GM23338 (cell line): ENCODE data around the gene ZC3H14. TPM values are rescaled to one million over a fixed set of nuclear protein-coding genes. Genes with fewer than 3 reads are reported as not detected.

Experiments
- ATAC-seq: fragments of 200-7000 bp; cut with Tn5 transposase; 3 replicates; pipeline ENCODE4 v1.9.1; 2020
- DNase-seq: peaks from one replicate; pipeline ENCODE4 v3.0.0-alpha.2; 2015; ENCODE audit warnings: low spot score
- H2AFZ ChIP-seq: fragments of 200-600 bp; sonication (generic); 2 replicates; pipeline ENCODE4 v1.8.0; 2016; ENCODE audit warnings: antibody characterized with exemption, mild to moderate bottlenecking, moderate library complexity
- H3F3A ChIP-seq: fragments of 200-600 bp; sonication (generic); replicated peaks from 2 replicates; pipeline ENCODE4 v1.8.0; 2017; ENCODE audit warnings: antibody characterized with exemption, mixed run types, low read depth
- H3K27ac ChIP-seq: fragments of 200-600 bp; sonication (generic); 2 replicates; pipeline ENCODE4 v1.6.1; 2016; ENCODE audit warnings: low read depth
- H3K27me3 ChIP-seq: fragments of 200-600 bp; sonication (generic); 2 replicates; pipeline ENCODE4 v1.8.0; 2016; ENCODE audit warnings: mild to moderate bottlenecking, mixed run types, moderate library complexity; ENCODE audit not compliant: insufficient read depth
- H3K36me3 ChIP-seq: fragments of 200-600 bp; sonication (generic); 2 replicates; pipeline ENCODE4 v1.8.0; 2016; ENCODE audit warnings: mild to moderate bottlenecking; ENCODE audit not compliant: insufficient read depth
- H3K4me1 ChIP-seq: fragments of 200-600 bp; sonication (generic); 2 replicates; pipeline ENCODE4 v1.8.0; 2016; ENCODE audit warnings: mild to moderate bottlenecking, moderate library complexity; ENCODE audit not compliant: insufficient read depth
- H3K4me2 ChIP-seq: fragments of 200-600 bp; sonication (generic); 2 replicates; pipeline ENCODE4 v1.7.1; 2017; ENCODE audit warnings: mixed run types
- H3K4me3 ChIP-seq: fragments of 200-600 bp; sonication (generic); 2 replicates; pipeline ENCODE4 v1.6.1; 2016; ENCODE audit warnings: mixed run types
- H3K79me2 ChIP-seq: fragments of 200-600 bp; sonication (generic); replicated peaks from 2 replicates; pipeline ENCODE4 v1.8.0; 2017; ENCODE audit warnings: mild to moderate bottlenecking; ENCODE audit not compliant: insufficient read depth
- H3K9me2 ChIP-seq: fragments of 200-600 bp; sonication (generic); 2 replicates; pipeline ENCODE4 v1.8.0; 2017; ENCODE audit not compliant: insufficient read depth
- H4K20me1 ChIP-seq: fragments of 200-600 bp; sonication (generic); replicated peaks from 2 replicates; pipeline ENCODE4 v1.8.0; 2017; ENCODE audit warnings: mild to moderate bottlenecking; ENCODE audit not compliant: insufficient read depth
- H3K27ac Mint-ChIP-seq: 2 replicates; pipeline ENCODE4 v1.8.0; 2020; ENCODE audit warnings: inconsistent platforms, mild to moderate bottlenecking, moderate library complexity, mixed read lengths
- H3K27me3 Mint-ChIP-seq: 3 replicates; pipeline ENCODE4 v1.8.0; 2022; ENCODE audit warnings: low read depth, mild to moderate bottlenecking, moderate library complexity, mixed read lengths, inconsistent platforms; ENCODE audit not compliant: insufficient read depth, poor library complexity
- H3K36me3 Mint-ChIP-seq: 3 replicates; pipeline ENCODE4 v1.8.0; 2021; ENCODE audit warnings: low read depth, mild to moderate bottlenecking, inconsistent platforms, moderate library complexity, mixed read lengths
- H3K4me1 Mint-ChIP-seq: 3 replicates; pipeline ENCODE4 v1.8.0; 2020; ENCODE audit warnings: mild to moderate bottlenecking, inconsistent platforms, mixed read lengths
- H3K4me3 Mint-ChIP-seq: 3 replicates; pipeline ENCODE4 v1.8.0; 2021; ENCODE audit warnings: moderate library complexity, mild to moderate bottlenecking, inconsistent platforms, mixed read lengths
- H3K9me3 Mint-ChIP-seq: 3 replicates; pipeline ENCODE4 v1.8.0; 2020; ENCODE audit warnings: moderate library complexity, mild to moderate bottlenecking, inconsistent platforms, mixed read lengths
- CREB1 ChIP-seq: fragments of 250-450 bp; sonication (Bioruptor Pico); IDR thresholded peaks from 2 replicates; pipeline ENCODE4 v1.5.0; 2020; ENCODE audit warnings: low read depth, mild to moderate bottlenecking, moderate library complexity
- EZH2 ChIP-seq: fragments of 200-600 bp; sonication (generic); IDR thresholded peaks from one replicate; pipeline ENCODE4 v1.8.0; 2017; ENCODE audit warnings: antibody characterized with exemption, mild to moderate bottlenecking, low read depth; ENCODE audit not compliant: unreplicated experiment
- EZH2phosphoT487 ChIP-seq: fragments of 200-600 bp; sonication (generic); IDR thresholded peaks from one replicate; pipeline ENCODE4 v1.8.1; 2018; ENCODE audit warnings: antibody characterized with exemption; ENCODE audit not compliant: unreplicated experiment
- JUNB ChIP-seq: IDR thresholded peaks from one replicate; pipeline ENCODE4 v1.6.1; 2016; ENCODE audit warnings: antibody characterized with exemption; ENCODE audit not compliant: unreplicated experiment
- NANOG ChIP-seq: IDR thresholded peaks from 2 replicates; pipeline ENCODE4 v1.6.1; 2016; ENCODE audit warnings: antibody characterized with exemption, borderline replicate concordance
- POLR2AphosphoS5 ChIP-seq: IDR thresholded peaks from 2 replicates; pipeline ENCODE4 v1.6.1; 2016; ENCODE audit warnings: antibody characterized with exemption, low read depth
- STAT1 ChIP-seq: IDR thresholded peaks from one replicate; pipeline ENCODE4 v1.6.1; 2016; ENCODE audit warnings: antibody characterized with exemption; ENCODE audit not compliant: unreplicated experiment
- ZNF114 ChIP-seq: fragments of 250-450 bp; sonication (Bioruptor Pico); IDR thresholded peaks from 2 replicates; pipeline ENCODE4 v1.5.0; 2020; ENCODE audit warnings: mild to moderate bottlenecking, moderate library complexity
- ZNF331 ChIP-seq: fragments of 250-450 bp; sonication (Bioruptor Pico); IDR thresholded peaks from 2 replicates; pipeline ENCODE4 v1.5.0; 2020; ENCODE audit warnings: low read depth, mild to moderate bottlenecking, moderate library complexity
- polyA plus RNA-seq: library from polyadenylated mRNA; unstranded; fragments of >200 nt; fragmentation: Nextera tagmentation; extraction: Ambion mirVana; gene quantifications from 2 replicates; pipeline ENCODE4 v1.2.1, GENCODE V29; 2016
- total RNA-seq: library from RNA; depleted of rRNA; stranded (reverse); fragments of >200 nt; shearing (Covaris generic); gene quantifications from 2 replicates; pipeline ENCODE4 v1.2.3, GENCODE V29; 2014
- TF ChIP-seq, protein P1 (sequence below): IDR thresholded peaks from one replicate; pipeline ENCODE4 v1.6.1; 2018; ENCODE audit warnings: antibody characterized with exemption; ENCODE audit not compliant: unreplicated experiment
- TF ChIP-seq, protein P2 (sequence below): IDR thresholded peaks from 2 replicates; pipeline ENCODE4 v1.6.1; 2016; ENCODE audit warnings: antibody characterized with exemption
- TF ChIP-seq, protein P3 (sequence below): fragments of 250-450 bp; sonication (Bioruptor Pico); IDR thresholded peaks from 2 replicates; pipeline ENCODE4 v1.5.0; 2020; ENCODE audit warnings: mild to moderate bottlenecking, moderate library complexity
- TF ChIP-seq, protein P4 (sequence below), 2 experiments: fragments of 200-600 bp in 1 of 2; sonication (generic) in 1 of 2; conservative IDR thresholded peaks; 2 replicates each; pipeline versions ENCODE4 v1.5.1 to v1.6.1; 2016 to 2017; ENCODE audit warnings: antibody characterized with exemption in 2 of 2, low read depth in 2 of 2, mild to moderate bottlenecking in 2 of 2, moderate library complexity in 1 of 2

The ZC3H14 gene
- total and polyA plus RNA-seq, 2 experiments from 2014 or later, result 63.2 to 87.9 TPM

DNA sequence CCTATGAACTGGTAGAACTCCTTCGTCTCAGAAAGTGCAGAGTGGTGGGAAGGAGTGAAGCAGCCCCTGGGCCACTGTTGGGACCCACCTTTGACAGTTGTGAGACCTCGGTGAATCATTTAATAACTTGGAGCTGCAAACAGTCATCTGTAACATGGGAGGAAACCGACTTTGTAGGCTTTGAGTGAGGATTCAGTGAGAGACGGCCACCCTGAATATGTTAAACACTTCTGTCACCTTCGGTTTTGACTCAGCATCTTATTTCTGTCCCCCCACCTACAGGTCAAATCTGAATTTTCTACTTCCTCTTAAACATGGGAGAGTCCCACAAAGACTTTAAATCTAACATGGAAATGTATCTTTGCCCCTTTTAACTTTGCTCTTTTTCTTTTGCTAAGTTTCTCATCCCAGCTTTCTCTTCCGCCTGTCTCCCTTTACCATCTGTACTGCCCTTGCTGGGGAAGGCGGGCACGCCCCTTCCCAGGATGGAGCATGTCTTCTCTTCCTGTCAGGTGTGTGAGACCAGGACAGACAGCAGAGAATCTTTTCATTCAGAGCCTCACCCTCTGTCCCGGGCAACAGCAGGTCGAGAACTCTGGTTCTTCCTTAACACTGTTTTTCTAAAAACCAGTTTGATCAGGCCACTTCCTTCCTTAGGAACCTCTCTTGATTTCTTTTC lies 37.1 kb downstream of the ZC3H14 start:
- no peak for DNase-seq
- Histone ChIP-seq H3K79me2 (peaks cover 7% of the 10 kb centered on the region; the same call in 1 of the 2 replicates), H3K4me1 (no peaks in the 10 kb centered on the region), H3K4me3 (no peak overlapping the region), H2AFZ (no peak overlapping the region), H3F3A (no peaks in the 10 kb centered on the region), H3K9me2 (no peaks in the 10 kb centered on the region), H3K27ac (peak overlapping the region; percentile 39; the same call in 1 of the 2 replicates), H3K27me3 (no peaks in the 10 kb centered on the region), H3K36me3 (peaks cover 42% of the 10 kb centered on the region), H3K4me2 (no peak overlapping the region), H4K20me1 (no peaks in the 10 kb centered on the region; the same call in 1 of the 2 replicates)
- Mint-ChIP-seq H3K36me3 (peaks cover 75% of the 10 kb centered on the region), H3K27me3 (peaks cover 2% of the 10 kb centered on the region), H3K27ac (no peak overlapping the region), H3K4me1 (peaks cover 6% of the 10 kb centered on the region; the same call in 2 of the 3 replicates), H3K9me3 (no peaks in the 10 kb centered on the region), H3K4me3 (no peak overlapping the region)
- no peak for ATAC-seq
- TF ChIP-seq STAT1 (no peak), CREB1 (CRISPR knock-in tag) (no peak), ZNF331 (CRISPR knock-in tag) (no peak), EZH2phosphoT487 (no peak), EZH2 (no peak), NANOG (no peak), ZNF114 (no peak), POLR2AphosphoS5 (no peak), JUNB (no peak)
- TF ChIP-seq, protein P1, sequence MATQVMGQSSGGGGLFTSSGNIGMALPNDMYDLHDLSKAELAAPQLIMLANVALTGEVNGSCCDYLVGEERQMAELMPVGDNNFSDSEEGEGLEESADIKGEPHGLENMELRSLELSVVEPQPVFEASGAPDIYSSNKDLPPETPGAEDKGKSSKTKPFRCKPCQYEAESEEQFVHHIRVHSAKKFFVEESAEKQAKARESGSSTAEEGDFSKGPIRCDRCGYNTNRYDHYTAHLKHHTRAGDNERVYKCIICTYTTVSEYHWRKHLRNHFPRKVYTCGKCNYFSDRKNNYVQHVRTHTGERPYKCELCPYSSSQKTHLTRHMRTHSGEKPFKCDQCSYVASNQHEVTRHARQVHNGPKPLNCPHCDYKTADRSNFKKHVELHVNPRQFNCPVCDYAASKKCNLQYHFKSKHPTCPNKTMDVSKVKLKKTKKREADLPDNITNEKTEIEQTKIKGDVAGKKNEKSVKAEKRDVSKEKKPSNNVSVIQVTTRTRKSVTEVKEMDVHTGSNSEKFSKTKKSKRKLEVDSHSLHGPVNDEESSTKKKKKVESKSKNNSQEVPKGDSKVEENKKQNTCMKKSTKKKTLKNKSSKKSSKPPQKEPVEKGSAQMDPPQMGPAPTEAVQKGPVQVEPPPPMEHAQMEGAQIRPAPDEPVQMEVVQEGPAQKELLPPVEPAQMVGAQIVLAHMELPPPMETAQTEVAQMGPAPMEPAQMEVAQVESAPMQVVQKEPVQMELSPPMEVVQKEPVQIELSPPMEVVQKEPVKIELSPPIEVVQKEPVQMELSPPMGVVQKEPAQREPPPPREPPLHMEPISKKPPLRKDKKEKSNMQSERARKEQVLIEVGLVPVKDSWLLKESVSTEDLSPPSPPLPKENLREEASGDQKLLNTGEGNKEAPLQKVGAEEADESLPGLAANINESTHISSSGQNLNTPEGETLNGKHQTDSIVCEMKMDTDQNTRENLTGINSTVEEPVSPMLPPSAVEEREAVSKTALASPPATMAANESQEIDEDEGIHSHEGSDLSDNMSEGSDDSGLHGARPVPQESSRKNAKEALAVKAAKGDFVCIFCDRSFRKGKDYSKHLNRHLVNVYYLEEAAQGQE, result no peak
- TF ChIP-seq, protein P2, sequence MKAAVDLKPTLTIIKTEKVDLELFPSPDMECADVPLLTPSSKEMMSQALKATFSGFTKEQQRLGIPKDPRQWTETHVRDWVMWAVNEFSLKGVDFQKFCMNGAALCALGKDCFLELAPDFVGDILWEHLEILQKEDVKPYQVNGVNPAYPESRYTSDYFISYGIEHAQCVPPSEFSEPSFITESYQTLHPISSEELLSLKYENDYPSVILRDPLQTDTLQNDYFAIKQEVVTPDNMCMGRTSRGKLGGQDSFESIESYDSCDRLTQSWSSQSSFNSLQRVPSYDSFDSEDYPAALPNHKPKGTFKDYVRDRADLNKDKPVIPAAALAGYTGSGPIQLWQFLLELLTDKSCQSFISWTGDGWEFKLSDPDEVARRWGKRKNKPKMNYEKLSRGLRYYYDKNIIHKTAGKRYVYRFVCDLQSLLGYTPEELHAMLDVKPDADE, result no peak
- TF ChIP-seq, protein P3, sequence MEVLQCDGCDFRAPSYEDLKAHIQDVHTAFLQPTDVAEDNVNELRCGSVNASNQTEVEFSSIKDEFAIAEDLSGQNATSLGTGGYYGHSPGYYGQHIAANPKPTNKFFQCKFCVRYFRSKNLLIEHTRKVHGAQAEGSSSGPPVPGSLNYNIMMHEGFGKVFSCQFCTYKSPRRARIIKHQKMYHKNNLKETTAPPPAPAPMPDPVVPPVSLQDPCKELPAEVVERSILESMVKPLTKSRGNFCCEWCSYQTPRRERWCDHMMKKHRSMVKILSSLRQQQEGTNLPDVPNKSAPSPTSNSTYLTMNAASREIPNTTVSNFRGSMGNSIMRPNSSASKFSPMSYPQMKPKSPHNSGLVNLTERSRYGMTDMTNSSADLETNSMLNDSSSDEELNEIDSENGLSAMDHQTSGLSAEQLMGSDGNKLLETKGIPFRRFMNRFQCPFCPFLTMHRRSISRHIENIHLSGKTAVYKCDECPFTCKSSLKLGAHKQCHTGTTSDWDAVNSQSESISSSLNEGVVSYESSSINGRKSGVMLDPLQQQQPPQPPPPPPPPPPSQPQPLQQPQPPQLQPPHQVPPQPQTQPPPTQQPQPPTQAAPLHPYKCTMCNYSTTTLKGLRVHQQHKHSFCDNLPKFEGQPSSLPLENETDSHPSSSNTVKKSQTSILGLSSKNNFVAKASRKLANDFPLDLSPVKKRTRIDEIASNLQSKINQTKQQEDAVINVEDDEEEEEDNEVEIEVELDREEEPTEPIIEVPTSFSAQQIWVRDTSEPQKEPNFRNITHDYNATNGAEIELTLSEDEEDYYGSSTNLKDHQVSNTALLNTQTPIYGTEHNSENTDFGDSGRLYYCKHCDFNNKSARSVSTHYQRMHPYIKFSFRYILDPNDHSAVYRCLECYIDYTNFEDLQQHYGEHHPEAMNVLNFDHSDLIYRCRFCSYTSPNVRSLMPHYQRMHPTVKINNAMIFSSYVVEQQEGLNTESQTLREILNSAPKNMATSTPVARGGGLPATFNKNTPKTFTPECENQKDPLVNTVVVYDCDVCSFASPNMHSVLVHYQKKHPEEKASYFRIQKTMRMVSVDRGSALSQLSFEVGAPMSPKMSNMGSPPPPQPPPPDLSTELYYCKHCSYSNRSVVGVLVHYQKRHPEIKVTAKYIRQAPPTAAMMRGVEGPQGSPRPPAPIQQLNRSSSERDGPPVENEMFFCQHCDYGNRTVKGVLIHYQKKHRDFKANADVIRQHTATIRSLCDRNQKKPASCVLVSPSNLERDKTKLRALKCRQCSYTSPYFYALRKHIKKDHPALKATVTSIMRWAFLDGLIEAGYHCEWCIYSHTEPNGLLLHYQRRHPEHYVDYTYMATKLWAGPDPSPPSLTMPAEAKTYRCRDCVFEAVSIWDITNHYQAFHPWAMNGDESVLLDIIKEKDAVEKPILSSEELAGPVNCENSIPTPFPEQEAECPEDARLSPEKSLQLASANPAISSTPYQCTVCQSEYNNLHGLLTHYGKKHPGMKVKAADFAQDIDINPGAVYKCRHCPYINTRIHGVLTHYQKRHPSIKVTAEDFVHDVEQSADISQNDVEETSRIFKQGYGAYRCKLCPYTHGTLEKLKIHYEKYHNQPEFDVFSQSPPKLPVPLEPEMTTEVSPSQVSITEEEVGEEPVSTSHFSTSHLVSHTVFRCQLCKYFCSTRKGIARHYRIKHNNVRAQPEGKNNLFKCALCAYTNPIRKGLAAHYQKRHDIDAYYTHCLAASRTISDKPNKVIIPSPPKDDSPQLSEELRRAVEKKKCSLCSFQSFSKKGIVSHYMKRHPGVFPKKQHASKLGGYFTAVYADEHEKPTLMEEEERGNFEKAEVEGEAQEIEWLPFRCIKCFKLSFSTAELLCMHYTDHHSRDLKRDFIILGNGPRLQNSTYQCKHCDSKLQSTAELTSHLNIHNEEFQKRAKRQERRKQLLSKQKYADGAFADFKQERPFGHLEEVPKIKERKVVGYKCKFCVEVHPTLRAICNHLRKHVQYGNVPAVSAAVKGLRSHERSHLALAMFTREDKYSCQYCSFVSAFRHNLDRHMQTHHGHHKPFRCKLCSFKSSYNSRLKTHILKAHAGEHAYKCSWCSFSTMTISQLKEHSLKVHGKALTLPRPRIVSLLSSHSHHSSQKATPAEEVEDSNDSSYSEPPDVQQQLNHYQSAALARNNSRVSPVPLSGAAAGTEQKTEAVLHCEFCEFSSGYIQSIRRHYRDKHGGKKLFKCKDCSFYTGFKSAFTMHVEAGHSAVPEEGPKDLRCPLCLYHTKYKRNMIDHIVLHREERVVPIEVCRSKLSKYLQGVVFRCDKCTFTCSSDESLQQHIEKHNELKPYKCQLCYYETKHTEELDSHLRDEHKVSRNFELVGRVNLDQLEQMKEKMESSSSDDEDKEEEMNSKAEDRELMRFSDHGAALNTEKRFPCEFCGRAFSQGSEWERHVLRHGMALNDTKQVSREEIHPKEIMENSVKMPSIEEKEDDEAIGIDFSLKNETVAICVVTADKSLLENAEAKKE, result no peak
- TF ChIP-seq, protein P4, sequence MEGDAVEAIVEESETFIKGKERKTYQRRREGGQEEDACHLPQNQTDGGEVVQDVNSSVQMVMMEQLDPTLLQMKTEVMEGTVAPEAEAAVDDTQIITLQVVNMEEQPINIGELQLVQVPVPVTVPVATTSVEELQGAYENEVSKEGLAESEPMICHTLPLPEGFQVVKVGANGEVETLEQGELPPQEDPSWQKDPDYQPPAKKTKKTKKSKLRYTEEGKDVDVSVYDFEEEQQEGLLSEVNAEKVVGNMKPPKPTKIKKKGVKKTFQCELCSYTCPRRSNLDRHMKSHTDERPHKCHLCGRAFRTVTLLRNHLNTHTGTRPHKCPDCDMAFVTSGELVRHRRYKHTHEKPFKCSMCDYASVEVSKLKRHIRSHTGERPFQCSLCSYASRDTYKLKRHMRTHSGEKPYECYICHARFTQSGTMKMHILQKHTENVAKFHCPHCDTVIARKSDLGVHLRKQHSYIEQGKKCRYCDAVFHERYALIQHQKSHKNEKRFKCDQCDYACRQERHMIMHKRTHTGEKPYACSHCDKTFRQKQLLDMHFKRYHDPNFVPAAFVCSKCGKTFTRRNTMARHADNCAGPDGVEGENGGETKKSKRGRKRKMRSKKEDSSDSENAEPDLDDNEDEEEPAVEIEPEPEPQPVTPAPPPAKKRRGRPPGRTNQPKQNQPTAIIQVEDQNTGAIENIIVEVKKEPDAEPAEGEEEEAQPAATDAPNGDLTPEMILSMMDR (conservative IDR thresholded peaks at IDR 0.05; ENCODE audit: low read depth in 2 of 2), result no peak
